GM12873 (cell line): Measurements from ENCODE around the gene ABCC10.

ENCODE experiments used
- TF ChIP-seq, protein P1 (sequence below): IDR thresholded peaks from 2 replicates; pipeline ENCODE4 v1.5.1; 2012; ENCODE audit warnings: low read depth, mild to moderate bottlenecking, moderate library complexity, low read length, control low read depth; ENCODE audit not compliant: insufficient read depth; ENCODE audit errors: missing control alignments

Gene ABCC10

DNA sequence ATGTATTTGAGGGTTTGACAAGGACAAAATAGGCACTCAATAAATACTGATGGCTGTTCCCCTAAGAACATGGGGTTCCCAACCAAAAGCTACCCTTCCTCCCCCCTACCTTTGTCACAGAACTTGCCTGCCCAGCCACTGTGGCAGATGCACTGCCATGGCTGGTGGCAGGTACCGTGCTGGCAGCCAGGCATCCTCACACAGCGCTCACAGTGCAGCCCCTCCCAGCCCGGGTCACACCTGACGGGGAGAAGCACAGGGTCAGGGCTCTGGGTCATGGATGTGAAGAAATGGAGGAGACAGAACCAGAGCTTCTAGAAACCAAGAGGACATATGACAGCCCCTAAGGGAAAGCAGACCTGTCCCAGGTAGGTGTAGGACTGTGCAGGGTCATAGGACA lies 25.6 kb downstream of the ABCC10 start:
- TF ChIP-seq, protein P1, sequence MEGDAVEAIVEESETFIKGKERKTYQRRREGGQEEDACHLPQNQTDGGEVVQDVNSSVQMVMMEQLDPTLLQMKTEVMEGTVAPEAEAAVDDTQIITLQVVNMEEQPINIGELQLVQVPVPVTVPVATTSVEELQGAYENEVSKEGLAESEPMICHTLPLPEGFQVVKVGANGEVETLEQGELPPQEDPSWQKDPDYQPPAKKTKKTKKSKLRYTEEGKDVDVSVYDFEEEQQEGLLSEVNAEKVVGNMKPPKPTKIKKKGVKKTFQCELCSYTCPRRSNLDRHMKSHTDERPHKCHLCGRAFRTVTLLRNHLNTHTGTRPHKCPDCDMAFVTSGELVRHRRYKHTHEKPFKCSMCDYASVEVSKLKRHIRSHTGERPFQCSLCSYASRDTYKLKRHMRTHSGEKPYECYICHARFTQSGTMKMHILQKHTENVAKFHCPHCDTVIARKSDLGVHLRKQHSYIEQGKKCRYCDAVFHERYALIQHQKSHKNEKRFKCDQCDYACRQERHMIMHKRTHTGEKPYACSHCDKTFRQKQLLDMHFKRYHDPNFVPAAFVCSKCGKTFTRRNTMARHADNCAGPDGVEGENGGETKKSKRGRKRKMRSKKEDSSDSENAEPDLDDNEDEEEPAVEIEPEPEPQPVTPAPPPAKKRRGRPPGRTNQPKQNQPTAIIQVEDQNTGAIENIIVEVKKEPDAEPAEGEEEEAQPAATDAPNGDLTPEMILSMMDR = no peak

DNA sequence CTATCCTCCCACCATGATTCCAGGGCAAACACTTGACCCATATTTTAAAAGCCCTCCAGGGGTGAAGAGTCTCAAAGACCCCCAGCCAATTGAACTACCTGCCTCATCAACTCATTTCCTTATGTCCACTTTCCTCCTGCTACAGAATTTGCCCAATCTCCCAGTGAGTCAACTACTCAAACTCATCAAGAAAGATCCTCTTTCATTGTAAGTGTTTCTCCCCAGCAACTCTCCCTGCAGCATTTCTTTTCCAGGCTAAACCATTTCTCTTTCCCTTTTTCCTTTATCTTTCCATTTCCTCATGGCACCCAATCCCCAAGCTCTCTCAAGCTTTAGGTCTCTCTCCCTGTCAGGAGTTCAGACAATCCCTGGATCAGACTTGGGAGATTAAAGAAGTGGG lies 26.5 kb downstream of the ABCC10 start:
- TF ChIP-seq, protein P1 = no peak

DNA sequence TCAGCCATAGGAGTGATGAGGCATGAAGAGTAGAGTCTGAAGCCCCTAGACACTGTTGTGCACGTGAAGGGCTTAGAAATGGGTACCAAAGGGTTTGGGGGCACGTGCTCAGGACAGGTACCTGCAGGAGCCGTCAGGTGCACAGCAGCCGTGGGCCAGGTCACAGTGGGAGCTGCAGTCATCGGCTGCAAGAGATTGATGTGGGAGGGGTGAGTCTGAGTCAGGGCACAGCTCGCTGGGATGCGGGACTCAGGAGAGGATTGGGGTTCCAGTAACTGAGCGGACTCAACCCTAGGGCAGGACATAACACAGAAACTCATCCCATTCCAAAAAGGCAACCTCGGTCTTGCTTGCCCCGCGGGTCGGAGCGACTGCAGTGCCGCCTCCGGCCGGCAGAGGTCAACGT lies 27.0 kb downstream of the ABCC10 start:
- TF ChIP-seq, protein P1 = peak; percentile 96

DNA sequence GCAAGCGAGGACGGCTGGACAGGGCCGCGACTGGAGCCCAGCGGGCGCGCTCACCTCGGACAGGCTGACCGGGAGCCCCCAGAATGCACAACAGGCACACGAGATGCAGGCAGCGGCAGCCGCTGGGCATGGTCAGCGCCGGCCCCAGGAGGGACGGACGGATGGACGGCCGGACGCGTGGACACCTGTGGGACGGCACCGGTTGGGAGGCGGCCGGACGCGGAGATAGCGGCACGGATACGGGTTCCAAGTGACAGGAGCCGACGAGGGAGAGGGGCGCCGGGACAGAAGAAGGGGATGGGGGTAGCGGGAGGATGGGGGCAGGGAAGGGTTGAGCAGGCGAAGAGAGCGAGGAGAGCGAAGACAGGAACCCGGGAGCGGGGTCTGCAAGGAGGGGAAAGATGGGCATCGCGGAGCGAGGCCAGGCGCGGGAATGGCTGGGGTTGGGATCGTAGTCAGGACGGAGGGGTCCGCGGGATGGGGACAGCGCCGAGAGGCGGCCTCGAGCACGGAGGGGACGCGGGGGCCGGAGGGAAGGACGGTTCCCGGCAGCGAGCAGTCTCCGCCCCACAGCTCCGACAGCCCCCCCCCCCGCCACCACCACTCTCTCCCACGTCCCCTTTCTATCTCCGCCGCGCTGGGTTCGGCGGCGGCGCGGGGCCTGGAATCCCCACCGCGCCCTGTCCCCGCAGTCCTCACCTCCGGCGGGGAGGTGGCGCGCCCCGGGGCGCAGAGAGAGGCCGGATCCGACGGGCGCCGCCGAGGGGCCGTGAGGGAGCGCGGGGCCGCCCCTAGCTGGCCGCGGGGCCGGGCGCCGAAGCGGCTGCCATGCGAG lies 27.6 kb downstream of the ABCC10 start:
- TF ChIP-seq, protein P1 = no peak

DNA sequence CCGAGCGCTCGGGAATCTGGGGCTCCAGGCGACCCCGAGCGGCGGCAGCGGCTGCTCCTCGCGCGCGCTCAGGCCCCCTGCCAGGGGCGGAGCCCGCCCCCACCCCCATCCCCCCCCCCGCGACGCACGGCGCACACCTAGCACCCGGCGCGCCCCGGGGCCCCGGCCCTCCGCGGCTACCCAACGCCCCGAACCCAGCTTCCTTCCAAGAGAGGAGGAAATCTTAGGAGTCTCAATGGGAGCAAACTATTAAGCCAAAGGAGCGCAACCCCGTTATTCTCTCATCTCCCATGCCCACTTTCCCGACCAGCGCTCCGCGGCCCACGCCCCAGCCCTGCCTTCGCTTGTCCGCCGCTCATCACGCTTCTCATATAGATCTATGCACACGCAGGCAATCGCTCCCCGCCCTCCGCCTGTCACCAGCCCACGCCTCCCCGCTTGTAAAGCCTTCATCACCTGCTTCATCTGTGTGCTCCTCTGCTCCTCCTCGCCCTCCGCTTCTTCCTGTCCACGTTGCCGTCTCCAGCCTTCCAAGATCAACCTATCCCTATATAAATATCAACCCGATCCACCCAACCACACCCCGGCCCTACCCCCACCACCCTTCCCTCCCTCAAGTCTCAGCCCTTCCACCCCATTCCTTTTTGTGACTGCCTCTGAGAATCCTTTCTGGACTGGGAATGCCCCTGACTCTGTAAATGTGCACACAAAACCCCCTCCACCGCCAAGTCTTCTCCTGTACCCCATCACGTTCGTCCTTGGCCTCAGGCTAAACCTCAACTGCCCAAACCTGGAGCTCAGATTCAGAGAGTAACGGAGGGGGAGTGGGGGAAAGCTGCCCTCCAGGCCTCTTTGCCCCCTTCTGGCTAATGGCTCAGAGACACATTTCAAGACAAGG lies 28.4 kb downstream of the ABCC10 start, which contains the start of gene DLK2:
Gene DLK2 (minus strand): TSS at position 18 of the 898 bp plus-strand sequence. CDS start 723 bp downstream, outside the sequence.
- TF ChIP-seq, protein P1 = peak; percentile 5

DNA sequence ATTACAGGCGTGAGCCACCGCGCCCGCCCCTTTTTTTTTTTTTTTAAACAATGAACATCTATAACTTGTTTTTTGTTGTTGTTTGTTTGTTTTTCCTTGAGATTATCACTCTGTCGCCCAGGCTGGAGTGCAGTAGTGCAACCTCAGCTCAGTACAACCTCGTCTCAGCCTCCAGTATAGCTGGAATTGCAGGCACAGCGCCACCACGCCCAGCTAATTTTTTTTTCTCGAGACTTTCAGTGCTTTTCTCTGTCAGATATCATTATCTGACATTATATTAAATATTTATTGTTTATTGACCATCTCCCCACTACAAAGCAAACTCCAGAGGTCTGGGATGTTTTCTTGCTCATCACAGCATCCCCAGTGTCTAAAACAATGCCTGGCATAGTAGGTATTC lies 30.3 kb downstream of the ABCC10 start:
- TF ChIP-seq, protein P1 = no peak

DNA sequence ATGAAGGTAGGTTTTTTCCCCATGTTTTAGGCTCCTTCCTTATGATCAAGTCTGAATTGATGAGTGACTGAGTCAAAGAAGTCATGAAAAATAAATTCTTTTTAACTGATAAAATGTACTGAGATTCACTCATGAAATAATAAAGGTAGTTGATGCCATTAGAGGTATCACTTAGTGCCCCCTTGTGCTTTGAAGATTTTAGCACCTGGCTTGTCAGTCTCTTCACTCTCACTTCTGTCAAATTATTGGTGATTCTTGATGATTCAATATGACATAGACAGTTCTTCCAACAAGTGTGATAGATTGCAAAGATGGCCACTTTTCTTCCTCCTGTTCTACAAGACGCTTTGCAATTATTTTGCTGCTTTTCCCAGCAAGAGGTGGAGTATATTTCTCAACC lies 32.2 kb downstream of the ABCC10 start:
- TF ChIP-seq, protein P1 = peak; percentile 9
